ENCODE measurements around the gene GOPC. TPM values are rescaled to one million over a fixed set of nuclear protein-coding genes. Genes with fewer than 3 reads are reported as not detected.

GOPC gene
- total RNA-seq, 6 donors from 2014 or later = 8.4 to 34.8 (median 19.6) TPM

DNA sequence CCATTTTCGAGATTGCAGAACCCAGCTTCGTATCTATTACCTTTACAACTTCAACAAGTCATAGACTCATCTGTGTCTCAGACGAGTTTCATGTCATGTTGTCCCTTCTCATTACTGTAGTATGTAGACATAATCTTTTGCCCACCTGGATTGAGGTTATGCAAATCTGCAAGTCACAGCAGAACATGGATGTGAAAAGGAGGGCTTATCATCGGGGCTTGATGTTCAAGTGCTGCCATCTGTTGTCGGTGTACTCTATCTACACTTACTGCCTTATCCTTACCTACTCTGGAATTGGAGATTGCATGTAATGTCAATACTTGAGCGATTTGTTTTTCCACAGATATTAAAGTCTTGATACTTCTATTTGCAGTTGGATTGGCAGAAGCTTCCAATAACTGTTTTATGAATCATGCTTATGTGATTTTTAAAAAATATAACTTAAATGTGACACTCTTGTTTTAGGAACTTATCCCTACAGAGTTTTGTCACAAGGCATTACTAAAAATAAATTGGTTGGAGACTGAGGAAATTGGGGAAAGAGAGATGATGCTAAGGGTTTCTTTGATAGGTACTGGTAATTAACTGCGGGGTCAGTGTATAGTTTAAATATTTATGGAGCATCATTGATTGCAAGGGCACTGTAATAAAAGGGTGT, 3.0 kb upstream of the GOPC start:
- TF ChIP-seq, protein P1, sequence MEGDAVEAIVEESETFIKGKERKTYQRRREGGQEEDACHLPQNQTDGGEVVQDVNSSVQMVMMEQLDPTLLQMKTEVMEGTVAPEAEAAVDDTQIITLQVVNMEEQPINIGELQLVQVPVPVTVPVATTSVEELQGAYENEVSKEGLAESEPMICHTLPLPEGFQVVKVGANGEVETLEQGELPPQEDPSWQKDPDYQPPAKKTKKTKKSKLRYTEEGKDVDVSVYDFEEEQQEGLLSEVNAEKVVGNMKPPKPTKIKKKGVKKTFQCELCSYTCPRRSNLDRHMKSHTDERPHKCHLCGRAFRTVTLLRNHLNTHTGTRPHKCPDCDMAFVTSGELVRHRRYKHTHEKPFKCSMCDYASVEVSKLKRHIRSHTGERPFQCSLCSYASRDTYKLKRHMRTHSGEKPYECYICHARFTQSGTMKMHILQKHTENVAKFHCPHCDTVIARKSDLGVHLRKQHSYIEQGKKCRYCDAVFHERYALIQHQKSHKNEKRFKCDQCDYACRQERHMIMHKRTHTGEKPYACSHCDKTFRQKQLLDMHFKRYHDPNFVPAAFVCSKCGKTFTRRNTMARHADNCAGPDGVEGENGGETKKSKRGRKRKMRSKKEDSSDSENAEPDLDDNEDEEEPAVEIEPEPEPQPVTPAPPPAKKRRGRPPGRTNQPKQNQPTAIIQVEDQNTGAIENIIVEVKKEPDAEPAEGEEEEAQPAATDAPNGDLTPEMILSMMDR (IDR thresholded peaks at IDR 0.05) = peak; percentile 46 to 62 (median 50)
- TF ChIP-seq POLR2AphosphoS5 (IDR thresholded peaks at IDR 0.05) (no peak), POLR2A (IDR thresholded peaks at IDR 0.05) (no peak), EP300 (IDR thresholded peaks at IDR 0.05) (no peak)
- Histone ChIP-seq H3K36me3 (no peaks in the 10 kb centered on the region), H3K9me3 (no peaks in the 10 kb centered on the region), H3K4me3 (no peak overlapping the region), H3K27ac (no peak overlapping the region), H3K27me3 (no peaks in the 10 kb centered on the region), H3K4me1 (peaks cover 11 to 17% (median 13%) of the 10 kb centered on the region in 4 donors)
- 28 to 32% methylated on average over 7 of the region's 7 CpGs for WGBS, 2 donors
- ATAC-seq (ENCODE audit: low FRiP score in 2 of 2) (peak in 1 of 2 donors; percentile 47), DNase-seq (peak in 1 of 2 donors; percentile 29)

DNA sequence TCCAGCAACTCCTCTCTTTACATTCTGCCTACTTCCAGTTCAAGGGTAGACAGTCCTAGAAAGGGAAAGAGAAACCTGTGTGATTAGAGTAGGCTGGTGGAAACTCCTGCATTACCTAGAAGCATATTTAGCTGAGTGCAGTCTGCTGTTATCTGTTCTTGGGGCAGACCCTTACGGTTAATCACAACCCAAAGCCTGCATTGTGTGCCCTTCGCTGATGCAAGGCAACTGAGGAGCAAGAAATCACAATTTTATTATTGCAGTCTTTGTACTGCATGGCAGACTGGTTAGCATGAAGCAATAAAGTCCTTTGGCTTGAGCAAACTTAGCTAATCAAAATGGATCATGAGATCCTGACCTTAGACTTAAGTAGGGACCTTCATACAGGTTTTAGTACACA, 1.5 kb upstream of the GOPC start:
- WGBS, 2 donors = 83 to 93% methylated on average over 2 of the region's 2 CpGs
- H3K27ac ChIP-seq = no peak overlapping the region
- H3K36me3 ChIP-seq = no peaks in the 10 kb centered on the region
- H3K27me3 ChIP-seq = no peaks in the 10 kb centered on the region
- no peak for DNase-seq
- H3K4me3 ChIP-seq = no peak overlapping the region
- no peaks in the 10 kb centered on the region for H3K9me3 ChIP-seq
- H3K4me1 ChIP-seq = peaks cover 21 to 28% (median 23%) of the 10 kb centered on the region in 4 donors
- no peak for ATAC-seq (ENCODE audit: low FRiP score in 2 of 2)
- TF ChIP-seq POLR2AphosphoS5 (IDR thresholded peaks at IDR 0.05) (no peak), POLR2A (IDR thresholded peaks at IDR 0.05) (no peak), EP300 (IDR thresholded peaks at IDR 0.05) (no peak)
- TF ChIP-seq, protein P1 (IDR thresholded peaks at IDR 0.05) = no peak

DNA sequence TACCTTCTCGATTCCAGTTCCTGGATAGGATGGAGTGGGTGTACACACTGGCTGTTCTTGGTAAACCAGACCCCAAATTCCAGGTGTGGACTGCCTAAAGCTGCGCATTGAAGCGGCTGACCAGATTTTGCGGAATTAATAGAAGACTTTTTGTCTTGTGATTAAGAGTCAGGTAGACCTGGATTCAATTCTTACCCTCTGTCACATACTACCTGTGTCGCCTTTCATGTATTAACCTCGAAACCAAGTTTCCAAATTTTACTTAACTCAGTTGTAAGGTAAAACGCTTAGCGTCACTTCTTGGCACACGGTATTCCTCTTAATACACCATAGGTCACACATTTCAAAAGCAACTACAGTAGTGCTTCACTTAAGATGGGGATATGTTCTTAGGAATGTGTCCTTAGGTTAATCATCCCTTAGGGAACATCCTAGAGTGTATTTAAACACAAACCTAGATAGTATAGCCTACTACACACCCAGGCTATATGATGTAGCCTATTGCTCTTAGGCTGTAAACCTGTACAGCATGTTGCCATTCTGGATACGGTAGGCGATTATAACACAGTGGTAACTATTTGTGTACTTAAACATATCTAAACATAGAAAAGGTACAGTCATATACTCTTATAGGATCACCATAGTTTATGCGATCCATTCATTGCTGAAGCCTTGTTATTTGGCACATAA, 733 bp upstream of the GOPC start:
- peak overlapping the region; percentile 48 to 96 (median 80) for H3K4me3 ChIP-seq
- TF ChIP-seq, protein P1 (IDR thresholded peaks at IDR 0.05) = no peak
- no peak for TF ChIP-seq POLR2A (IDR thresholded peaks at IDR 0.05)
- no peak for TF ChIP-seq POLR2AphosphoS5 (IDR thresholded peaks at IDR 0.05)
- TF ChIP-seq EP300 (IDR thresholded peaks at IDR 0.05) = no peak

DNA sequence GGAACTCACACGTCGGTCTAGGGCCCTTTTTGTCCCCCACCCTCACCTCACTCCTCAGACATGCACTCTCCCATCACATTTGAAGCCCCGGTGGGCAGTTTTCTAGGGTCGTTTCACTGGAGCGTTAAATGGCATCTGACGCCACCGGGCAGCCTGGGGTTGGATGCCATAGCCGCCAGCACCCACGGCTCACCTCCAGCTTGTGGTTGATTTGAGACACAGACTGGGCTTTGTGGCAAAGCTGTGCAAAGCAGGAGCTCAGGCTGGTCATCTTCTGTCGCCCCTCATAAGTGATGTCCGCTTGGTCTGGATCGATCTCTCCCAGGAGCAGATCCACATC, 530 bp downstream of the GOPC start:
- peaks cover 21 to 28% (median 23%) of the 10 kb centered on the region in 4 donors for H3K4me1 ChIP-seq

More for the DNA sequence above, 733 bp upstream of the GOPC start:
- H3K4me1 ChIP-seq = peaks cover 21 to 28% (median 23%) of the 10 kb centered on the region in 4 donors
- no peaks in the 10 kb centered on the region for H3K36me3 ChIP-seq
- H3K9me3 ChIP-seq = no peaks in the 10 kb centered on the region
- no peak for DNase-seq
- WGBS, 2 donors = 56 to 58% methylated on average over 12 of the region's 12 CpGs
- no peak for ATAC-seq (ENCODE audit: low FRiP score in 2 of 2)
- peak overlapping the region; percentile 87 to 93 (median 90) for H3K27ac ChIP-seq
- H3K27me3 ChIP-seq = no peaks in the 10 kb centered on the region

More for the DNA sequence above, 530 bp downstream of the GOPC start:
- ATAC-seq (ENCODE audit: low FRiP score in 2 of 2) (no peak), DNase-seq (peak in 1 of 2 donors; percentile 25)
- H3K9me3 ChIP-seq = no peaks in the 10 kb centered on the region
- 0 to 2% methylated on average over 9 to 12 of the region's 12 CpGs for WGBS, 2 donors
- peak overlapping the region; percentile 87 to 93 (median 90) for H3K27ac ChIP-seq
- H3K4me3 ChIP-seq = peak overlapping the region; percentile 69 to 96 (median 90)
- no peaks in the 10 kb centered on the region for H3K27me3 ChIP-seq
- no peak for TF ChIP-seq EP300 (IDR thresholded peaks at IDR 0.05)
- TF ChIP-seq, protein P1 (IDR thresholded peaks at IDR 0.05) = no peak
- peaks cover 0 to 7% (median 0%) of the 10 kb centered on the region in 4 donors for H3K36me3 ChIP-seq
